Breast epithelium (tissue), 4 donors: ENCODE results near the gene PPP2R5B. TPM values are rescaled to one million over a fixed set of nuclear protein-coding genes. Genes with fewer than 3 reads are reported as not detected.

Experiments
- DNase-seq, 2 donors: peaks; one replicate each; pipeline ENCODE4 v3.0.0-alpha.2; 2019; ENCODE audit warnings: low spot score in 2 of 2
- H3K27ac ChIP-seq, 2 donors: fragments of 200-600 bp; sonication (generic) in 1 of 2; one replicate each; pipeline ENCODE4 v1.5.1; 2016 to 2019; ENCODE audit warnings: mild to moderate bottlenecking in 1 of 2
- H3K27me3 ChIP-seq, 2 donors: fragments of 200-600 bp; sonication (generic) in 1 of 2; one replicate each; pipeline versions ENCODE4 v1.5.1 to v1.6.0; 2017 to 2019; ENCODE audit warnings: control low read depth in 1 of 2, mild to moderate bottlenecking in 1 of 2
- H3K36me3 ChIP-seq: fragments of 200-600 bp; one replicate; pipeline ENCODE4 v1.5.1; 2019
- H3K4me1 ChIP-seq, 2 donors: fragments of 200-600 bp; sonication (generic); one replicate each; pipeline ENCODE4 v1.5.1; 2016 to 2019; ENCODE audit warnings: control low read depth in 1 of 2
- H3K4me3 ChIP-seq, 3 donors: fragments of 200-600 bp; sonication (generic); 1 replicate in 2 of 3; 2 replicates in 1 of 3; pipeline ENCODE4 v1.5.1; 2016 to 2019; ENCODE audit warnings: mild to moderate bottlenecking in 3 of 3, moderate library complexity in 2 of 3
- H3K9me3 ChIP-seq, 2 donors: fragments of 200-600 bp; sonication (generic) in 1 of 2; one replicate each; pipeline ENCODE4 v1.5.1; 2016 to 2019; ENCODE audit warnings: control low read depth in 1 of 2
- CTCF ChIP-seq, 3 donors: fragments of 450-650 bp; IDR thresholded peaks; one replicate each; pipeline ENCODE4 v1.5.1; 2016 to 2017; ENCODE audit warnings: antibody characterized with exemption in 3 of 3, mild to moderate bottlenecking in 3 of 3, moderate library complexity in 3 of 3
- POLR2A ChIP-seq: fragments of 450-650 bp; IDR thresholded peaks from one replicate; pipeline ENCODE4 v1.6.1; 2016; ENCODE audit warnings: antibody characterized with exemption, mild to moderate bottlenecking, moderate library complexity
- POLR2AphosphoS5 ChIP-seq, 3 donors: sonication (generic); formaldehyde crosslinking; IDR thresholded peaks; one replicate each; pipeline ENCODE4 v1.6.1; 2017; ENCODE audit warnings: antibody characterized with exemption in 3 of 3
- intact Hi-C: fragments of 100-400 bp; cut with DNase I; formaldehyde crosslinking; loops from one replicate; pipeline ENCODE4 v1.15.1; 2023; ENCODE audit warnings: low total_unique reads
- total RNA-seq, 3 donors: library from RNA; depleted of rRNA; stranded (reverse); fragments of >200 nt; gene quantifications; one replicate each; pipeline ENCODE4 v1.1.0, GENCODE V29; 2016

PPP2R5B gene
- total RNA-seq, 3 donors from 2014 or later: 12.8 to 14.0 (median 13.8) TPM

DNA sequence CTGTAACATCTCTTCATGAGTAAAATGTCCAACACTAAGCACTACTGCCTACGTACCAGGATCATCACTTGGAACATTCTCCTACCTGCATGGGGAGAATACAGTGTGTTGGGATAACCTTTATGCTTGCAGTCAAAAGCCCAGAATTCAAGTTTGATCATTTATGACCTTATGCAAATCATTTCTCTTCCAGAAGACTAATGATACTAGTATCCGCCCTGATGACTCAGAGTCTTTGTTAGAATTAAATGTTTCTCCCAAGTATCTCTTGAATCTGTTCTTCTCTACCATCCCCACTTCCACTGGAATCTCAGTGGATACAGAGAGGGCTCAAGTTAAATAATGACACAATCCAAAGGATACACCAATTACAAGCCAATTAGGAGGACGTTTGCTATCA is 35.0 kb downstream of the PPP2R5B start:
- Histone ChIP-seq H3K9me3 (no peaks in the 10 kb centered on the region), H3K27me3 (no peaks in the 10 kb centered on the region), H3K36me3 (no peaks in the 10 kb centered on the region), H3K4me3 (no peak overlapping the region), H3K27ac (no peak overlapping the region), H3K4me1 (no peaks in the 10 kb centered on the region)
- no peak for DNase-seq
- TF ChIP-seq POLR2AphosphoS5 (IDR thresholded peaks at IDR 0.05): no peak
- no peak for TF ChIP-seq CTCF (IDR thresholded peaks at IDR 0.05)
- TF ChIP-seq POLR2A: no peak
- intact Hi-C loops: no loop called here

DNA sequence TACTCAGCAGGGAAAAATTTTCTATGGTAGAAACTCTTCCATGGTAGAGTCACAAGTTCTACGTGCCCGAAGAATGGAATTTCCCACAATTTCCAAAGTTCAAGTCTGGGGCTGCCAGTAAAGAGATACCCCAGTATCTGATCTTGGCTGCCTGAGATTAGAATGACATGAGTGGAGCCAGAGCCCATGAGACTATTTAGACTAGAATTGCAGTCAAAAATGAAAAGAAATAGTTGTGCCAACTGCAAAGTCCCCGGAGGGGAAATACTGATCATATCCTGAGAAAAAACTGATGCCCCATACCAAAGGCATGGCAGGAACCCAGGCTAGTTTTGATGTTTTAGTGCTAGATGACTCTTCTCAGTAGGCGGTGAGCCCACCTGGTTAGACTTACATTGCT is 36.2 kb downstream of the PPP2R5B start:
- H3K27ac ChIP-seq: no peak overlapping the region
- intact Hi-C loops: no loop called here
- H3K36me3 ChIP-seq: no peaks in the 10 kb centered on the region
- H3K9me3 ChIP-seq: no peaks in the 10 kb centered on the region
- H3K27me3 ChIP-seq: no peaks in the 10 kb centered on the region
- DNase-seq: no peak
- no peak overlapping the region for H3K4me3 ChIP-seq
- TF ChIP-seq CTCF (IDR thresholded peaks at IDR 0.05) (no peak), POLR2A (no peak), POLR2AphosphoS5 (IDR thresholded peaks at IDR 0.05) (no peak)
- no peaks in the 10 kb centered on the region for H3K4me1 ChIP-seq

- Histone ChIP-seq H3K4me1 (no peaks in the 10 kb centered on the region), H3K27ac (no peak overlapping the region), H3K4me3 (no peak overlapping the region), H3K36me3 (no peaks in the 10 kb centered on the region), H3K9me3 (no peaks in the 10 kb centered on the region), H3K27me3 (no peaks in the 10 kb centered on the region)
- intact Hi-C loops: no loop called here
- TF ChIP-seq POLR2A: no peak
- DNase-seq: no peak
Measured at GRCh38 chr11:64963072-64963631, 38.7 kb downstream of the PPP2R5B start.

GRCh38 chr11:64967375-64967774 is 42.9 kb downstream of the PPP2R5B start:
- H3K9me3 ChIP-seq: no peaks in the 10 kb centered on the region
- H3K36me3 ChIP-seq: no peaks in the 10 kb centered on the region
- H3K4me3 ChIP-seq: no peak overlapping the region
- no peaks in the 10 kb centered on the region for H3K27me3 ChIP-seq
- no peak for DNase-seq
- intact Hi-C loops: no loop called here
- TF ChIP-seq CTCF (IDR thresholded peaks at IDR 0.05) (no peak), POLR2AphosphoS5 (IDR thresholded peaks at IDR 0.05) (no peak), POLR2A (no peak)
- no peaks in the 10 kb centered on the region for H3K4me1 ChIP-seq
- H3K27ac ChIP-seq: no peak overlapping the region

GRCh38 chr11:64969209-64969608 is 44.7 kb downstream of the PPP2R5B start:
- H3K4me1 ChIP-seq: no peaks in the 10 kb centered on the region
- H3K27ac ChIP-seq: no peak overlapping the region
- no peaks in the 10 kb centered on the region for H3K36me3 ChIP-seq
- TF ChIP-seq POLR2A (no peak), CTCF (IDR thresholded peaks at IDR 0.05) (no peak), POLR2AphosphoS5 (IDR thresholded peaks at IDR 0.05) (no peak)
- DNase-seq: no peak
- H3K27me3 ChIP-seq: no peaks in the 10 kb centered on the region
- H3K4me3 ChIP-seq: no peak overlapping the region
- H3K9me3 ChIP-seq: no peaks in the 10 kb centered on the region
- intact Hi-C loops: loop anchor here (2.0 kb wide), 1 partner anchor 56 kb away; no protein-coding TSS in a partner anchor

DNA sequence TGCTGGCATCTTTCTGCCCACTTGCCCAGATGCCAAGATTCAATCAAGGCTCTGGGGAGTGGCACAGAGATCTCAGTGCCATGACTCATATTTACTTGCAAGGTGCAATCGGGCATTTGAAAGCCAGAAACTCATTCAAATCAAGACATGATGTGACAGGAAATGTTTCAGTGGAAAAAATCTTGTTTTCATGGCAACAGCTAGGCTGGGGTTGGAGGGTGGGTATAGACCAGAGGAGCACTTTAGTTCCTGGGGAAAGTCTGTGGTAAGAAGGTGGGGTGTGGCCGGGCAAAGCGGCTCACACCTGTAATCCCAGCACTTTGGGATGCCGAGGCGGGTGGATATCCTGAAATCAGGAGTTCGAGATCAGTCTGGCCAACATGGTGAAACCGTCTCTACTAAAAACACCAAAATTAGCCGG is 46.3 kb downstream of the PPP2R5B start:
- DNase-seq: no peak
- H3K36me3 ChIP-seq: no peaks in the 10 kb centered on the region
- H3K4me3 ChIP-seq: no peak overlapping the region
- no peaks in the 10 kb centered on the region for H3K4me1 ChIP-seq
- intact Hi-C loops: loop anchor here (5.0 kb wide), 1 partner anchor 1722 kb away; no protein-coding TSS in a partner anchor
- no peaks in the 10 kb centered on the region for H3K27me3 ChIP-seq
- H3K9me3 ChIP-seq: no peaks in the 10 kb centered on the region
- no peak overlapping the region for H3K27ac ChIP-seq
- TF ChIP-seq CTCF (IDR thresholded peaks at IDR 0.05): no peak
- no peak for TF ChIP-seq POLR2A
- no peak for TF ChIP-seq POLR2AphosphoS5 (IDR thresholded peaks at IDR 0.05)
